Lower lobe of right lung (tissue), 2 donors: Measurements from ENCODE around the gene NTM. TPM values are rescaled to one million over a fixed set of nuclear protein-coding genes. Genes with fewer than 3 reads are reported as not detected.

Experiments
- ATAC-seq, 2 donors: fragments of 200-7000 bp; cut with Tn5 transposase; one replicate each; pipeline ENCODE4 v1.9.1; 2020 to 2022; ENCODE audit warnings: mild to moderate bottlenecking in 2 of 2, moderate library complexity in 2 of 2
- DNase-seq: peaks from one replicate; pipeline ENCODE4 v3.0.0-alpha.2; 2020
- H3K27ac ChIP-seq: fragments of 200-600 bp; one replicate; pipeline ENCODE4 v1.8.0; 2022
- H3K27me3 ChIP-seq: fragments of 200-600 bp; one replicate; pipeline ENCODE4 v1.8.0; 2022; ENCODE audit warnings: low read depth
- H3K36me3 ChIP-seq: fragments of 200-600 bp; one replicate; pipeline ENCODE4 v1.8.0; 2022; ENCODE audit warnings: mild to moderate bottlenecking
- H3K4me1 ChIP-seq: fragments of 200-600 bp; one replicate; pipeline ENCODE4 v1.8.0; 2022
- H3K4me3 ChIP-seq: fragments of 200-600 bp; one replicate; pipeline ENCODE4 v1.8.0; 2022; ENCODE audit warnings: mild to moderate bottlenecking
- H3K9me3 ChIP-seq: fragments of 200-600 bp; one replicate; pipeline ENCODE4 v1.8.0; 2022
- CTCF ChIP-seq: fragments of 200-600 bp; IDR thresholded peaks from one replicate; pipeline ENCODE4 v1.8.0; 2022; ENCODE audit warnings: antibody characterized with exemption, mild to moderate bottlenecking
- intact Hi-C: fragments of 100-400 bp; cut with DNase I; formaldehyde crosslinking; loops from one replicate; pipeline ENCODE4 v1.11.0; 2022
- total RNA-seq: library from RNA; stranded (reverse); fragmentation: NEBNext Ultra II Directional; extraction: Animal tissue kit (Norgen Biotek cat#: 25700); gene quantifications from one replicate; pipeline ENCODE4 v1.2.1, GENCODE V29; 2021
- donor health status: DM: no; HTN: yes; CAD: no; lungs with severe emphysema.

The NTM gene
- total RNA-seq, 1 donor from 2014 or later: 2.3 TPM

DNA sequence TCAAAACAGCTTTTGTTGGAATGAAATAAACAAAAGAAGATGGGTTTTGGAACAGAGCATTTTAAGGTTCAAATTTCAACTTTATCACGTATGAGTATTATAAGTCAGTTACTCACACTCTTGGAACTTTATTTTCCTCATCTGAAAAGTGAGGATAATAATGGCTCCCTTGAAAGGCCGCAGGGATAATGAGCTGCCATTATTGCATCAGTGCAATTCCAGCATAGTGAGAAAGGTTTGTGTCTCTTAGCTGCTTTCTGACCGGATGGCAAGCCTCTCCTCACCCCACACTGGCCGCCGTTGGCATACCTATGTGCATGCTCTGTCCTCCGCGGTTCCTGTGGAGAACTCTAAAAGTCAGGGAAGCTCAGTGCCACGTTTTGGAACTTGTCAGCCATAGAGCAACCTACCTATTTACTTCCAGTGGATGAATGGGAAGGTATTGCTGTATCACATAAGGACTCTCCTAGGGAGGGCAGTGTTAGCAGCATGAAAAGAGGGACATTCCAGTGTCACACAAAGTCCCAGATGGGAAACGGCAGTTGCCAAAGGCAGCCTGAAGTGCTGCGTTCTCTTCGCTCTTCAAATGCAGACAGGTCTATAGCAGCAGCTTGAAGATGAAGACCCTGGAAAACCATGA, 368.9 kb downstream of the NTM start:
- DNase-seq (no peak), ATAC-seq (no peak)
- no peak overlapping the region for H3K4me3 ChIP-seq
- no peaks in the 10 kb centered on the region for H3K4me1 ChIP-seq
- intact Hi-C loops: no loop called here
- H3K36me3 ChIP-seq: no peaks in the 10 kb centered on the region
- H3K9me3 ChIP-seq: no peaks in the 10 kb centered on the region
- H3K27ac ChIP-seq: no peak overlapping the region
- H3K27me3 ChIP-seq: no peaks in the 10 kb centered on the region
- no peak for TF ChIP-seq CTCF

GRCh38 chr11:131744847-131745246, 374.4 kb downstream of the NTM start:
- no peak for DNase-seq
- intact Hi-C loops: no loop called here

GRCh38 chr11:131745405-131745804, 375.0 kb downstream of the NTM start:
- DNase-seq (no peak), ATAC-seq (no peak)
- no peaks in the 10 kb centered on the region for H3K4me1 ChIP-seq
- no peak overlapping the region for H3K27ac ChIP-seq
- H3K36me3 ChIP-seq: no peaks in the 10 kb centered on the region
- no peaks in the 10 kb centered on the region for H3K9me3 ChIP-seq
- no peaks in the 10 kb centered on the region for H3K27me3 ChIP-seq
- no peak overlapping the region for H3K4me3 ChIP-seq
- intact Hi-C loops: no loop called here
- no peak for TF ChIP-seq CTCF

More at GRCh38 chr11:131744847-131745246, 374.4 kb downstream of the NTM start:
- TF ChIP-seq CTCF: no peak
- Histone ChIP-seq H3K9me3 (no peaks in the 10 kb centered on the region), H3K4me3 (no peak overlapping the region), H3K4me1 (no peaks in the 10 kb centered on the region), H3K27me3 (no peaks in the 10 kb centered on the region), H3K27ac (no peak overlapping the region), H3K36me3 (no peaks in the 10 kb centered on the region)
- ATAC-seq: no peak

DNA sequence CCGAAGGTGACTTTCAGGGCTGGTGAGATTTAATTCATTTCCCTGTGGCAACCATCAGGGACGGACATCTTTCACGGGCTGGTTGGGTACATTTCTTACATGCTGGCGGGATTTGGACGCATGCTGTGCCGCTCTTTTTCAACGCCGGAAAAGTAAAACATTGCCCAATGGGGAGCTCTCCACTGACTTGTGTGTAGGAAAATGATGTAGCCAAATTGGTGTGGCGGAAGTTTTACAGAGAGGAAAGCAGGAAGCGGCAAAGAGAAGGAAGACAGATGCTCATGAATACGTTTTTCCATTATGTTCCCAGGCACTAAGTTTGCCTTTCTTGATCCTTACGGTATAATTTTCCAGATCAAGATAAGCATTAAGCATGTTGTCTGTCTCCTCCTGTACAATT, 375.8 kb downstream of the NTM start:
- TF ChIP-seq CTCF: no peak
- Histone ChIP-seq H3K27me3 (no peaks in the 10 kb centered on the region), H3K27ac (no peak overlapping the region), H3K4me1 (no peaks in the 10 kb centered on the region), H3K36me3 (no peaks in the 10 kb centered on the region), H3K4me3 (no peak overlapping the region), H3K9me3 (no peaks in the 10 kb centered on the region)
- ATAC-seq (no peak), DNase-seq (no peak)
- intact Hi-C loops: no loop called here

DNA sequence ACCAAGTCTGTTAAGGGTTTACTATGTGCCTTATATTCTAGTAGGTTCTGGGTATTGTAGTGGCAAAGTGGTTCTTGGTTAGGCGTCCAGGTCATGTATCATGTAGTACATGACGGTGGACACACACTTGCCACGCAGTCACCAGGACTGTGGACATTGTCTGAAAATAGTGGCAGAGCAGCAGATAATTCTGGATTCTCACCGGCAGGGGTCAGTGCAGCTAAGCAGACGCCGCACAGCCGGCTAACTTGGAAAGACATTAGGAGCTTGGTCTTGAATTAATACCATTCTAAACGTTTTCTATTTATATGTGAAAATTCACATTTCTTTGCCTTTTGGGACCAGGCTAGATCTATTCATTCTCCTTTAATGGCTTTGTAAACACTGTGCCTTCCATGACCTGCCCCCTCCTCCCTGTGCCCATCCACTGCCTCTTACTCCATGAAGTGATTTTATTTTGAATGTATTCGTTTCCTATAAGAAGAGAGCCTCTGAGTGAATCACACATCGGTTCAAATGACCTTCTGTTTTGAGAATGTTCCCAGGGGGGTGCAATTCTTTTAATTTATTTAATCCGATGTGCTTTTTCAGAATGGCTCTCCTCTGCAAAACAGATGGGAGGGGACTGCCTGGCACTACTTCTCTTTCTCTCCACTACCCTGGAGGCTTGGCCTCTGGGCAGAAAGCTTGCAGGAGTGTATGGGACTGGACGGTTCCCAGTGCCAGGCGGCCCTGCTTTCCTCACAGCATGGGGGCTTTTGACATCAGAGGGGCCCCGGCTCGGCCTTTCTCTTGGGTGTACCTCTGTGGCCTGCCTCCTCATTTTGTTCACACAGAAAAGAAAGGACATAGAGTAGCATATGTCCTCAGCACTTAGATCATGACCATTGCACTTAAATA, 378.0 kb downstream of the NTM start:
- DNase-seq (no peak), ATAC-seq (peak; percentile 77 to 78)
- Histone ChIP-seq H3K36me3 (no peaks in the 10 kb centered on the region), H3K9me3 (no peaks in the 10 kb centered on the region), H3K27ac (no peak overlapping the region), H3K27me3 (no peaks in the 10 kb centered on the region), H3K4me3 (no peak overlapping the region), H3K4me1 (no peaks in the 10 kb centered on the region)
- intact Hi-C loops: no loop called here
- TF ChIP-seq CTCF: peak; percentile 77
